ENCODE results near the gene SNX6. TPM values are rescaled to one million over a fixed set of nuclear protein-coding genes. Genes with fewer than 3 reads are reported as not detected.
"Not testable (repeated sequence)": the region's sequence is repeated elsewhere in the genome, so short reads cannot be mapped to it uniquely, and the experiment has no call there.

SNX6 gene
- total RNA-seq, 1 donor from 2014 or later, result 68.6 TPM

DNA sequence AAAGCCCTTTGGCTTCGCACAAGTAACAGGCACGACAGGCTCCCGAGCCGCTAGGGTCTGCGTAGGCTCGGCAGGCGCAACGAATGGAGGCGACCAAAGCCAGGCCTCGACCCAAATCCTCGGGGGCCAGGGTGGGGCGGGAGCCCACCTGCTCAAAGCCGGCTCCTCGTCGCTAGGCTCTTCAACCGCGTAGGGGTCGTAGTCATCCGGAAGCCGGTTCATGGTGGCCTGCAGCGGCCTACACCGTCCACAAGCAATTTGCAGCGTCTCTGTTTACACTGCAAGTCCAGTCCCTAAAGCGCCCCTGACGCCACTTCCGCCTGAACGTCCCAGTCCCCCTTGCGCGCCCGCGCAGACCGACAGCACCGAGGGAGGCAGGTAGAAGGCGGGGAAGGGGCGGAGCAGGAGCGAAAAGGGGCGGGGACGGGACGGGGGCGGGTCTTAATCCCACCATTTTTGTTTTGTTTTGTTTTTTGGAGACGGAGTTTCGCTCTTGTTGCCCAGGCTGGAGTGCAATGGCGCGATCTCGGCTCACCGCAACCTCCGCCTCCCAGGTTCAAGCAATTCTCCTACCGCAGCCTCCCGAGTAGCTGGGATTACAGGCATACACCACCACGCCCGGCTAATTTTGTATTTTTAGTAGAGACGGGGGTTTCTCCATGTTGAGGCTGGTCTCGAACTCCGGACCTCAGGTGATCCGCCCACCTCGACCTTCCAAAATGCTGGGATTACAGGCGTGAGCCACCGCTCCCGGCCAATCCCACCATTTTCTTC, 90.4 kb downstream of the SNX6 start, which contains the start of gene EAPP:
TSS of gene EAPP (minus strand) at position 295 of the 774 bp plus-strand sequence. CDS start at position 222, 73 bp downstream.
- Mint-ChIP-seq H3K27ac (peak within 1 kb of the TSS; percentile 99), H3K27me3 (no peaks in the 10 kb centered on the region), H3K9me3 (no peaks in the 10 kb centered on the region), H3K4me1 (peaks cover 10% of the 10 kb centered on the region), H3K36me3 (ENCODE audit: low read depth) (peaks cover 5% of the 10 kb centered on the region), H3K4me3 (peak within 1 kb of the TSS; percentile 98)
- intact Hi-C loops (cut with micrococcal nuclease), result loop anchor here (5.0 kb wide), 4 partner anchors 77 to 1778 kb away; partner anchors contain the start of genes EGLN3 and SPTSSA
- peak; percentile 98 for DNase-seq

DNA sequence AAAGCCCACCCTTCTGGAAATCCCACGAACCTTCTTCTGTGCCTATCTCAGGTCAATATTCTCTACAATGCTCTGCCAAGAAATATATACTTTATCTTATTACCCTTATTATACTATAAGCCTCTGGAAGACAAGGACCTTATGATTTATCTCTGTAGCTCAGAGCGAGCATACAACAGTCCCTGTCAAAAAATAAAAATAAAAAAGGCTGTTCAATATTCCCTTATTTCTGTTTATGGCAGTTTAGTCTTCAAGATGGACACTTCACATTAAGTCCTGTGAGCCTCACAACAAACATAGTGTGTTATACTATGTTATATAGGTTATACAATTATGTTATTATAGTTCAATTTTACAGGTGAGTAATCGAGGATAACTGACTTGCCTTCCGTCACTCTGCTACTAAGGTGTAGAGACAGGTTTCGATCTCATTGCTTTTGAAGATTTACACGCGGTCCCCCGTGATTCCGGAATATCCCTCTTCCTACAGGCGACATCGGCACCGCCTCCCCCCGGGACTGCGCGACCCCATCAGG, 91.0 kb downstream of the SNX6 start:
- Mint-ChIP-seq H3K36me3 (ENCODE audit: low read depth) (peaks cover 10% of the 10 kb centered on the region), H3K9me3 (no peaks in the 10 kb centered on the region), H3K4me1 (peaks cover 12% of the 10 kb centered on the region), H3K27me3 (no peaks in the 10 kb centered on the region), H3K4me3 (peak overlapping the region; percentile 98), H3K27ac (peak overlapping the region; percentile 99)
- intact Hi-C loops (cut with micrococcal nuclease), result loop anchor here (5.0 kb wide), 4 partner anchors 77 to 1778 kb away; partner anchors contain the start of genes EGLN3 and SPTSSA
- DNase-seq, result no peak

DNA sequence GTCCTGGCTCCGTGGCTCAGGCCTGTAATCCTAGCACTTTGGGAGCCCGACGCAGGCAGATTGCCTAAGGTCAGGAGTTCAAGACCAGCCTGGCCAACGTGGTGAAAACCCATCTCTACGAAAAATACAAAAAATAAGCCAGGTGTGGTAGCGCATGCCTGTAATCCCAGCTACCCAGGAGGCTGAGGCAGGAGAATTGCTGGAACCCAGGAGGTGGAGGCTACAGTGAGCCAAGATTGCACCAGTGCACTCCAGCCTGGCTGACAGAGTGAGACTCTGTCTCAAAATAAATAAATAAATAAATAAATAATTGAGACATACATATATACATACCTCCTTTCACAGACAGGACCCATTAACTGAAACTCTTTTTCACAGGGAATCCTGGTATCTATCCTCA, 91.9 kb downstream of the SNX6 start:
- H3K4me3 Mint-ChIP-seq, result peak overlapping the region; percentile 98

DNA sequence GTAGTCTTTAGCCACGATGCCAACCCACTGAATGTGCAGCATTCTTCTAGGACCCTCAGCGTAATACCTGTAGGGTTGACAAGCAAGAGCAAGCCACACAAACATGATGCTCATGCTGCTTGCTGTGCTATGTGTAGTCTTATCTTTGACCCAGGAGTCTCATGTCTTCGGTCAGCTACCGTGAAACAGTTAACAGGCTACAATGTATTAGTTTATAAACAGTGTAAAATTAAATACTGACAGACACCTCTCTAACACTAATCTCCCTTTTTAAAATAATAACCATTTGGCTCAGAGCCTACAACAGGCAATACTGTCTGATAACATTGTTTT, 92.3 kb downstream of the SNX6 start:
- no peaks in the 10 kb centered on the region for H3K27me3 Mint-ChIP-seq
- peaks cover 16% of the 10 kb centered on the region for H3K36me3 Mint-ChIP-seq (ENCODE audit: low read depth)
- H3K4me3 Mint-ChIP-seq, result no peak overlapping the region
- H3K4me1 Mint-ChIP-seq, result peaks cover 12% of the 10 kb centered on the region
- no peak overlapping the region for H3K27ac Mint-ChIP-seq
- DNase-seq, result no peak
- H3K9me3 Mint-ChIP-seq, result no peaks in the 10 kb centered on the region
- intact Hi-C loops (cut with micrococcal nuclease), result loop anchor here (5.0 kb wide), 4 partner anchors 75 to 1780 kb away; partner anchors contain the start of genes EGLN3 and SPTSSA

More for the DNA sequence above, 91.9 kb downstream of the SNX6 start:
- intact Hi-C loops (cut with micrococcal nuclease), result loop anchor here (5.0 kb wide), 4 partner anchors 76 to 1779 kb away; partner anchors contain the start of genes EGLN3 and SPTSSA
- not testable (repeated sequence) for H3K9me3 Mint-ChIP-seq, DNase-seq, H3K27ac Mint-ChIP-seq, H3K27me3 Mint-ChIP-seq
- peaks cover 16% of the 10 kb centered on the region for H3K36me3 Mint-ChIP-seq (ENCODE audit: low read depth)
- peaks cover 12% of the 10 kb centered on the region for H3K4me1 Mint-ChIP-seq

DNA sequence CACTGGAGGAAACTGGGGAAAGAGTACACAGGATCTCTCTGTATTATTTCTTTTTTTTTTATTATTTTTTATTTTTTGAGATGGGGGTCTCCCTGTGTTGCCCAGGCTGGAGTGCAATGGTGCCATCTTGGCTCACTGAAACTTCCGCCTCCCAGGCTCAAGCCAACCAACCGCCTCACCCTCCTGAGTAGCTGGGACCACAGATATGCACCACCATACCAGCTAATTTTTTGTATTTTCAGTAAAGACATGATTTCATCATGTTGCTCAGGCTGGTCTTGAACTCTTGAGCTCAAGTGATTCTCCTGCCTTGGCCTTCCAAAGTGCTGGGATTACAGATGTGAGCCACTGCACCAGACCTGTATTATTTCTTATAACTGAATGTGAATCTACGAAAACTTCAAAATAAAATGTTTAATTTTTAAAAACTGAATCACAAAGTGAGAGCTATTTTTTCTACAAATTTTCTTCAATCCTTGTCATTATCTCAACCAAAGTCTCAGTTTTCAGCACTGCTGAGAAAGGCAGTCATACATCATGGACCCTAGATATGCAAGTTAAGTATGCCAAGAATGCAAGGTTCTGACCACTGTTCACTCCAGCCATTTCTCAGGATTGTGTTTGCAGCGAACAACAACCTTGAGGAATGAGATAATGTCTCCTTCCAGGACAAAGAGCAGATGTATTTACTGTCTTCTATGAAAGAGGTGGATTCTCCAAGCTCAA, 92.8 kb downstream of the SNX6 start:
- no peak overlapping the region for H3K27ac Mint-ChIP-seq
- intact Hi-C loops (cut with micrococcal nuclease), result loop anchor here (5.0 kb wide), 4 partner anchors 75 to 1780 kb away; partner anchors contain the start of genes EGLN3 and SPTSSA

DNA sequence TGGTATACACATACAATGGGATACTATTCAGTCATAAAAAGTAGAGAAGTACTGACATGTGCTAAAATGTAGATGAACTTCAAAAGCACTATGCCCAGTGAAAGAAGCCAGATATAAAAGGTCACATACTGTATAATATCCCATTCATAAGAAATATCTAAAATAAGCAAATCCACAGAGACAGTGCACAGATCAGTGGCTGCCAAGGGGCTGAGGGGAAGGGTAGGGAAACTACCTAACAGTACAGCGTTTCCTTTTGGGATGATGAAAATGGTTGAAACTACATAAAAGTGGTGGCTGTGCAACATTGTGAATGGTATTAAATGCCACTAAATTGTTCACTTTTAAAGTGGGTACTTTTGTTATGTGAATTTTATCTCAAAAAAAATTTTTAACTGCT, 102.4 kb downstream of the SNX6 start:
- intact Hi-C loops (cut with micrococcal nuclease), result no loop called here
- Mint-ChIP-seq H3K4me1 (no peaks in the 10 kb centered on the region), H3K36me3 (ENCODE audit: low read depth) (peaks cover 47% of the 10 kb centered on the region), H3K27ac (no peak overlapping the region), H3K4me3 (no peak overlapping the region), H3K9me3 (no peaks in the 10 kb centered on the region), H3K27me3 (no peaks in the 10 kb centered on the region)
- DNase-seq, result no peak

More for the DNA sequence above, 92.8 kb downstream of the SNX6 start:
- Mint-ChIP-seq H3K4me1 (peaks cover 12% of the 10 kb centered on the region), H3K36me3 (ENCODE audit: low read depth) (peaks cover 19% of the 10 kb centered on the region), H3K27me3 (no peaks in the 10 kb centered on the region), H3K4me3 (no peak overlapping the region), H3K9me3 (no peaks in the 10 kb centered on the region)
- no peak for DNase-seq

DNA sequence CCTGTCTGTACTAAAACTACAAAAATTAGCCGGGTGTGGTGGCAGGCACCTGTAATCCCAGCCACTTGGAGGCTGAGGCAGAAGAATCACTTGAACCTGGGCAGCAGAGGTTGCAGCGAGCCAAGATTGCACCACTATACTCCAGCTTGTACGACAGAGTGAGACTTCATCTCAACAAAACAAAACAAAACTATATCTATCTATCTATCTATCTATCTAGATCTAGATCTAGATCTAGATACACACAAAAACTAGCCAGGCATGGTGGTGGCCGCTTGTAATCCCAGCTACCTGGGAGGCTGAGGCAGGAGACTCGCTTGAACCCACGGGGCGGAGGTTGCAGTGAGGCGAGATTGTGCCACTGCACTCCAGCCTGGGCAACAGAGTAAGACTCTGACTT, 105.7 kb downstream of the SNX6 start:
- H3K36me3 Mint-ChIP-seq (ENCODE audit: low read depth), result peaks cover 59% of the 10 kb centered on the region
- H3K4me3 Mint-ChIP-seq; DNase-seq; intact Hi-C loops (cut with micrococcal nuclease); H3K4me1 Mint-ChIP-seq; H3K27ac Mint-ChIP-seq; H3K27me3 Mint-ChIP-seq; H3K9me3 Mint-ChIP-seq: not testable (repeated sequence)

DNA sequence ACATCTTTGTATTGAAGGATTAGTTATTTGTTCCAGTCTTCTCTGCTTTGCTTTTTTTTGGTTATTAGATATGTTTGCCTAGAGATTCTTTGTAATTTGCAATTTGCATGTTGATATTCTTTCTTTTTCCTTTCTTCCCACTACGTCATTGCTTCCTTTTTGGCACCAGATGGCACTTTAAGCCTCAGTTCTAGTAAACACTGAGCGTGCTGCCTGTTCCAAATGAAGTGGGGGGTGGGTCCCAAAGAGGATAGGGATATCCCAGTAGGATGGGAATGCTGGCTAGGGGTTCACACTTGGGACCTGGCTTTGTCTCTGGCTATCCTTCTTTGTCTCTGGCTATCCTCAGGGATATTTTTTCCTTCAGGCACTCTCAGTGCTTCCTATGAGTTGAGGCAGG, 107.5 kb downstream of the SNX6 start:
- Mint-ChIP-seq H3K9me3 (no peaks in the 10 kb centered on the region), H3K4me3 (no peak overlapping the region), H3K27me3 (no peaks in the 10 kb centered on the region), H3K27ac (no peak overlapping the region), H3K4me1 (no peaks in the 10 kb centered on the region), H3K36me3 (ENCODE audit: low read depth) (peaks cover 61% of the 10 kb centered on the region)
- intact Hi-C loops (cut with micrococcal nuclease), result no loop called here
- DNase-seq, result no peak

DNA sequence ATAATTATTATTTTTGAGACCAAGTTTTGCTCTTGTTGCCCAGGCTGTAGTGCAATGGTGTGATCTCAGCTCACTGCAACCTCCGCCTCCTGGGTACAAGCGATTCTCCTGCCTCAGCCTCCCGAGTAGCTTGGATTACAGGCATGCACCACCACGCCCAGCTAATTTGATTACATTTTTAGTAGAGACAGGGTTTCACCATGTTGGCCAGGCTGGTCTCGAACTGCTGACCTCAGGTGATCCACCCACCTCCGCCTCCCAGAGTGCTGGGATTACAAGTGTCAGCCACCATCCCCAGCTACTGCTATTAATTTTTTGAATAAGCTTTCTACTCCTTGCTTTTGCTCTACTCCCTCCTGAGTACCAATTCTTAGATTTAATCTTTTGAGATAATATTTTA, 108.9 kb downstream of the SNX6 start:
- H3K36me3 Mint-ChIP-seq (ENCODE audit: low read depth), result peaks cover 64% of the 10 kb centered on the region
- H3K4me3 Mint-ChIP-seq; intact Hi-C loops (cut with micrococcal nuclease); H3K4me1 Mint-ChIP-seq; H3K27ac Mint-ChIP-seq; DNase-seq; H3K9me3 Mint-ChIP-seq; H3K27me3 Mint-ChIP-seq: not testable (repeated sequence)

DNA sequence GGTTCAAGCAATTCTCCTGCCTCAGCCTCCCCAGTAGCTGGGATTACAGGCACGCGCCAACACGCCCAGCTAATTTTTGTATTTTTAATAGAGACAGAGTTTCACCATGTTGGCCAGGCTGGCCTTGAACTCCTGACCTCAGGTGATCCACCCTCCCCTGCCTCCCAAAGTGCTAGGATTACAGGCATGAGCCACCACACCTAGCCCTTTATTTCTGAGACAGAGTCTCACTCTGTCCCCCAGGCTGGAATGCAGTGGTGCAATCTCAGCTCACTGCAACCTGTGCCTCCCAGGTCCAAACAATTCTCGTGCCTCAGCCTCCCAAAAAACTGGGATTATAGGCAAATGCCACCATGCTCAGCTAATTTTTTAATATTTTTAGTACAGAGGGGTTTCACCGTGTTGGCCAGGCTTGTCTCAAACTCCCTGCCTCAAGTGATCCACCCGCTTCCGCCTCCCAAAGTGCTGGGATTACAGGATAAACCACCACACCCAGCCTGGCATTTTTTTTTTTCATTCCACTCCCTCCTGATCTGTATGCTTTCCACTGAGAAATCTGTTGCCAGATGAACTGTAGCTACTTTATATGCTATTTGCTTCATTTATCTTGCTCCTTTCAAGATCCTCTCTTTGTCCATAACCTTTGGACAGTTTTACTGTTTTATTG, 109.5 kb downstream of the SNX6 start:
- H3K4me3 Mint-ChIP-seq; DNase-seq; intact Hi-C loops (cut with micrococcal nuclease); H3K4me1 Mint-ChIP-seq; H3K9me3 Mint-ChIP-seq; H3K27me3 Mint-ChIP-seq: not testable (repeated sequence)
- H3K27ac Mint-ChIP-seq, result peak overlapping the region; percentile 57
- peaks cover 69% of the 10 kb centered on the region for H3K36me3 Mint-ChIP-seq (ENCODE audit: low read depth)

Other genes with a start within 250 kb of the SNX6 start
- 20.3 and 21.2 TPM in 2 replicates for gene SPTSSA, start 167.9 kb downstream of the SNX6 start, total RNA-seq
- 33.7 and 34.7 TPM in 2 replicates for gene EAPP, start 90.4 kb downstream of the SNX6 start, total RNA-seq
- gene CFL2, start 84.4 kb upstream of the SNX6 start, total RNA-seq, result 4.9 and 6.0 TPM in 2 replicates
- 89.7 TPM in 2 replicates for gene BAZ1A, start 245.2 kb upstream of the SNX6 start, total RNA-seq

All from activated CD4-positive, alpha-beta T cell treated with anti-CD3 and anti-CD28 coated beads, Interleukin-2, amount 10 ng/mL, durations not matched to agents 24 days and 14 days (primary cell).